ENCODE data around the gene OPCML. TPM values are rescaled to one million over a fixed set of nuclear protein-coding genes. Genes with fewer than 3 reads are reported as not detected.

Gene OPCML
- total and polyA plus RNA-seq, 2 of the 13 experiments (the other 11 are each of a cell fraction or from before 2014, with no cell fraction given): not detected

- H3K9me3 ChIP-seq (ENCODE audit: low read length): no peaks in the 10 kb centered on the region
- no peaks in the 10 kb centered on the region for H3K4me1 ChIP-seq (ENCODE audit: insufficient read depth, low read length)
- ChIA-PET CTCF (ENCODE audit: low intra/inter-chr PET ratio, low total read pairs) (interaction anchor here (1.1 to 1.9 kb wide), 3 partner anchors 85 to 757 kb away, joined by 3 to 13 read pairs (median 6); no protein-coding TSS in a partner anchor), POLR2A (no interaction called here)
- peaks cover 0 to 10% of the 10 kb centered on the region in 2 experiments; a peak in 2 of 5 replicates for H3K27me3 ChIP-seq (ENCODE audit: control insufficient read depth in 1 of 2, insufficient read depth in 2 of 2, low read length in 2 of 2)
- TF ChIP-seq HDAC1 (CRISPR knock-in tag; IDR thresholded peaks at IDR 0.05) (no peak), REL (CRISPR knock-in tag; conservative IDR thresholded peaks at IDR 0.05) (no peak), NFAT5 (CRISPR knock-in tag; IDR thresholded peaks at IDR 0.05) (no peak), RFX1 (IDR thresholded peaks at IDR 0.05) (no peak), STAT5B (CRISPR knock-in tag; IDR thresholded peaks at IDR 0.05) (no peak), MTA3 (CRISPR knock-in tag; IDR thresholded peaks at IDR 0.05) (no peak), ZNF792 (CRISPR knock-in tag; IDR thresholded peaks at IDR 0.05) (no peak)
- no peaks in the 10 kb centered on the region for H3K79me2 ChIP-seq (ENCODE audit: insufficient read depth, low read length)
- WGBS (ENCODE audit: low lambda C conversion rate): 24% methylated on average over 15 of the region's 16 CpGs
- DNase-seq (ENCODE audit: low spot score) (no peak), FAIRE-seq (no peak), ATAC-seq (no peak)
- H3K36me3 ChIP-seq (replicated peaks in 1 of 2; ENCODE audit: control insufficient read depth in 1 of 2, insufficient read depth in 2 of 2, low read length in 2 of 2): no peaks in the 10 kb centered on the region
- no peak overlapping the region for H3K9ac ChIP-seq (ENCODE audit: insufficient read depth, low read depth, low read length)
- H4K20me1 ChIP-seq (ENCODE audit: insufficient read depth, low read length): no peaks in the 10 kb centered on the region
- intact Hi-C loops (cut with micrococcal nuclease; ENCODE audit: unreplicated experiment) (loop anchor here (1.0 to 2.0 kb wide), 2 partner anchors 85 to 757 kb away; no protein-coding TSS in a partner anchor), in situ Hi-C loops (cut with HindIII; ENCODE audit: extremely low pct_ligation_motif_present, low pct_unique_long_range_greater_than_20kb) (loop anchor here (10.0 kb wide), 1 partner anchor 757 kb away; no protein-coding TSS in a partner anchor)
- no TSS peak for BruUV-seq (replicated peaks)
- no peak overlapping the region for H3K4me2 ChIP-seq (ENCODE audit: low read depth, low read length)
- no peak overlapping the region for H2AFZ ChIP-seq (ENCODE audit: low read length)
- no peak overlapping the region for H3K27ac ChIP-seq (ENCODE audit: extremely low read length, insufficient read depth, low read length)
- H3K4me3 ChIP-seq (replicated peaks in 1 of 3; ENCODE audit: insufficient read depth in 1 of 3, low read depth in 2 of 3, low read length in 3 of 3): no peak overlapping the region
These were observed 454.3 kb downstream of the OPCML start for GRCh38 chr11:133078012-133078411.

Data from HepG2 (cell line).